Astrocyte (in vitro differentiated cells and primary cell): ENCODE measurements around the gene MAPK10. TPM values are rescaled to one million over a fixed set of nuclear protein-coding genes. Genes with fewer than 3 reads are reported as not detected.

ENCODE experiments used
- DNase-seq: peaks from one replicate; pipeline ENCODE4 v3.0.0-alpha.2; 2010; ENCODE audit warnings: low read depth
- FAIRE-seq: peaks from 2 replicates; lab custom pipeline; 2011; peaks lifted over from hg19 to GRCh38; lab: Jason Lieb, UNC
- H2AFZ ChIP-seq: 2 replicates; pipeline ENCODE4 v1.6.0; 2012; ENCODE audit warnings: low read depth, low read length, inconsistent platforms
- H3K27ac ChIP-seq: 2 replicates; pipeline ENCODE4 v1.5.1; 2011; ENCODE audit warnings: low read depth, low read length, inconsistent platforms
- H3K27me3 ChIP-seq: 2 replicates; pipeline ENCODE4 v1.6.0; 2011; ENCODE audit warnings: low read length, inconsistent platforms; ENCODE audit not compliant: insufficient read depth
- H3K36me3 ChIP-seq: 2 replicates; pipeline ENCODE4 v1.5.1; 2011; ENCODE audit warnings: low read length, inconsistent platforms; ENCODE audit not compliant: insufficient read depth
- H3K4me1 ChIP-seq: 2 replicates; pipeline ENCODE4 v1.5.1; 2011; ENCODE audit warnings: low read length, inconsistent platforms; ENCODE audit not compliant: insufficient read depth
- H3K4me2 ChIP-seq: 2 replicates; pipeline ENCODE4 v1.6.0; 2012; ENCODE audit warnings: low read length, inconsistent platforms
- H3K4me3 ChIP-seq: 2 replicates; pipeline ENCODE4 v1.5.1; 2011; ENCODE audit warnings: low read depth, mild to moderate bottlenecking, low read length, inconsistent platforms; ENCODE audit not compliant: insufficient read depth
- H3K79me2 ChIP-seq: 2 replicates; pipeline ENCODE4 v1.6.0; 2012; ENCODE audit warnings: mild to moderate bottlenecking, low read length, inconsistent platforms; ENCODE audit not compliant: insufficient read depth
- H3K9ac ChIP-seq: 2 replicates; pipeline ENCODE4 v1.6.0; 2012; ENCODE audit warnings: mild to moderate bottlenecking, low read length, inconsistent platforms
- H3K9me3 ChIP-seq: 2 replicates; pipeline ENCODE4 v1.5.1; 2012; ENCODE audit warnings: low read depth, mild to moderate bottlenecking, low read length, inconsistent platforms; ENCODE audit not compliant: insufficient read depth
- H4K20me1 ChIP-seq: 2 replicates; pipeline ENCODE4 v1.6.0; 2012; ENCODE audit warnings: low read length, inconsistent platforms; ENCODE audit not compliant: insufficient read depth
- H3K27ac Mint-ChIP-seq: one replicate; pipeline ENCODE4 v1.8.0; 2021; ENCODE audit warnings: mild to moderate bottlenecking, mixed read lengths; ENCODE audit not compliant: unreplicated experiment
- H3K27me3 Mint-ChIP-seq: one replicate; pipeline ENCODE4 v1.8.0; 2021; ENCODE audit warnings: low read depth, mixed read lengths; ENCODE audit not compliant: unreplicated experiment
- H3K36me3 Mint-ChIP-seq: one replicate; pipeline ENCODE4 v1.8.0; 2021; ENCODE audit warnings: low read depth, mixed read lengths; ENCODE audit not compliant: unreplicated experiment
- H3K4me1 Mint-ChIP-seq: one replicate; pipeline ENCODE4 v1.8.0; 2021; ENCODE audit warnings: low read depth, mixed read lengths; ENCODE audit not compliant: unreplicated experiment
- H3K4me3 Mint-ChIP-seq: one replicate; pipeline ENCODE4 v1.8.0; 2021; ENCODE audit warnings: mild to moderate bottlenecking, moderate library complexity, mixed read lengths; ENCODE audit not compliant: unreplicated experiment
- H3K9me3 Mint-ChIP-seq: one replicate; pipeline ENCODE4 v1.8.0; 2021; ENCODE audit warnings: mild to moderate bottlenecking, mixed read lengths; ENCODE audit not compliant: unreplicated experiment
- CTCF ChIP-seq: IDR thresholded peaks from 2 replicates; pipeline ENCODE4 v1.5.1; 2011; ENCODE audit warnings: low read depth, mild to moderate bottlenecking, inconsistent platforms, low read length, moderate library complexity; ENCODE audit not compliant: insufficient read depth
- EZH2 ChIP-seq: IDR thresholded peaks from 2 replicates; pipeline ENCODE4 v1.6.1; 2012; ENCODE audit warnings: mild to moderate bottlenecking, low read length, inconsistent platforms; ENCODE audit not compliant: insufficient read depth
- total RNA-seq: library from RNA; stranded (reverse); gene quantifications from 2 replicates; pipeline ENCODE4 v1.2.1, GENCODE V29; 2021

The MAPK10 gene
- total RNA-seq, 1 donor from 2014 or later = 7.5 TPM

DNA sequence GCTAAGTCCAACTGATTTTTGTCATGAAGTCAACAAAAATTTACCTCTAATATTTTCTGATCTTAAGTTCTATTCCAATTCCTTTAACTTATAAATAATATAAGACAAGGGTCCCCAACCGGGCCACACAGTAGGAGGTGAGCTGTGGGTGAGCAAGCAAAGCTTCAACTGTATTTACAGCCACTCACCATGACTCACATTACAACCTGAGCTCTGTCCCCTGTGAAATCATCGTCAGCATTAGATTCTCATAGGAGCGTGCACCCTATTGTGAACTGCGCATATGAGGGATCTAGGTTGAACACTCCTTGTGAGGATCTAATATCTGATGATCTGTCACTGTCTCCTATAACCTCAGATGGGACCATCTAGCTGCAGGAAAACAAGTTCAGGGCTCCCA lies 227.4 kb downstream of the MAPK10 start:
- FAIRE-seq = no peak
- no peaks in the 10 kb centered on the region for H3K27me3 Mint-ChIP-seq

GRCh38 chr4:86131456-86131855 lies 228.4 kb downstream of the MAPK10 start:
- no peak for TF ChIP-seq CTCF
- no peak for TF ChIP-seq EZH2
- Histone ChIP-seq H3K9me3 (no peaks in the 10 kb centered on the region), H2AFZ (no peak overlapping the region), H3K36me3 (no peaks in the 10 kb centered on the region), H3K27me3 (no peaks in the 10 kb centered on the region), H4K20me1 (no peaks in the 10 kb centered on the region), H3K4me2 (no peak overlapping the region), H3K4me1 (no peaks in the 10 kb centered on the region), H3K79me2 (no peaks in the 10 kb centered on the region), H3K9ac (no peak overlapping the region), H3K4me3 (no peak overlapping the region), H3K27ac (no peak overlapping the region)
- Mint-ChIP-seq H3K4me1 (peaks cover 12% of the 10 kb centered on the region), H3K9me3 (no peaks in the 10 kb centered on the region), H3K4me3 (no peak overlapping the region), H3K27me3 (no peaks in the 10 kb centered on the region), H3K27ac (no peak overlapping the region), H3K36me3 (no peaks in the 10 kb centered on the region)
- FAIRE-seq (no peak), DNase-seq (no peak)

More for the DNA sequence above, 227.4 kb downstream of the MAPK10 start:
- Histone ChIP-seq H3K27ac (no peak overlapping the region), H3K9me3 (no peaks in the 10 kb centered on the region), H3K36me3 (no peaks in the 10 kb centered on the region), H3K4me3 (no peak overlapping the region), H3K4me2 (no peak overlapping the region), H3K4me1 (no peaks in the 10 kb centered on the region), H2AFZ (no peak overlapping the region), H3K79me2 (no peaks in the 10 kb centered on the region), H3K9ac (no peak overlapping the region), H4K20me1 (no peaks in the 10 kb centered on the region), H3K27me3 (no peaks in the 10 kb centered on the region)
- DNase-seq = no peak
- peaks cover 12% of the 10 kb centered on the region for H3K4me1 Mint-ChIP-seq
- H3K9me3 Mint-ChIP-seq = peaks cover 2% of the 10 kb centered on the region
- TF ChIP-seq EZH2 = no peak
- TF ChIP-seq CTCF = no peak
- H3K36me3 Mint-ChIP-seq = no peaks in the 10 kb centered on the region
- no peak overlapping the region for H3K4me3 Mint-ChIP-seq
- no peak overlapping the region for H3K27ac Mint-ChIP-seq

DNA sequence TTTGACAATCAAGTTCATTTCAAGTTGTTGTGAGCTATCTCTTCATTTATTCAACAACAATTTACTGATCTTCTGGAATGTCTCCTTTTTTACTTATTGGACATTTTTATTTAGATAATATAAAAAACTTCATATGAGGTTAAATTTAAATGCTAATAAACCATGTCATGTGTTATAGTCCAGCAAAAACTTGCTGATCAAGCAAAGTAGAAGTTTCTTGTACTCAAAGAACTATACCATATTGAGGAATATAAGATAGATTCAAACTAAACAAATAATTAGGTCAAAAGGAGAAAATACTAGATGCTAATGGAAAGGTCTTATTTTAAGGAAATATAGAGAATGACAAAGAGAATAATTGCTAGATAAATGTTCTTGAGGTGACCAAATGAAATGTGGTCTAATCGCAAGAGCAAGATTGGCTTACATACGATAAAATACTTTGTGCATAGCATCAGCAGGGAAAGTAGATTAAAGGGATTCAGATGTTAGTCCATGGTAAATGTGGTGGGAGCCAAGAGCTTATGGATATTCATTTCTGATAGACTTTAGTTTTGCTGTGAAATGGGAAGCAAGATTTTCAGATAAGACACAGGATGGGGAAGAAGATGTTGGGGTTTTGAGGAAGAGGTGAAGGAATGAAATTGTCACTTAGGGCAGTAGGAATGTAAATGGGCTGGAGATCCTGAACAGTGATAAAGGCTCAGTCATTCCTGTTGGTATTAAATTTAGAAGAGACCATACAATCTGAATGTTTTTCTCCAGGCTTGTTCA lies 229.5 kb downstream of the MAPK10 start:
- Mint-ChIP-seq H3K36me3 (no peaks in the 10 kb centered on the region), H3K27me3 (no peaks in the 10 kb centered on the region), H3K27ac (no peak overlapping the region), H3K9me3 (no peaks in the 10 kb centered on the region), H3K4me3 (no peak overlapping the region), H3K4me1 (peaks cover 12% of the 10 kb centered on the region)
- Histone ChIP-seq H4K20me1 (no peaks in the 10 kb centered on the region), H3K36me3 (no peaks in the 10 kb centered on the region), H3K9me3 (no peaks in the 10 kb centered on the region), H3K79me2 (no peaks in the 10 kb centered on the region), H3K4me3 (no peak overlapping the region), H3K27ac (no peak overlapping the region), H3K9ac (no peak overlapping the region), H3K4me1 (no peaks in the 10 kb centered on the region), H3K4me2 (no peak overlapping the region), H2AFZ (no peak overlapping the region), H3K27me3 (no peaks in the 10 kb centered on the region)
- no peak for FAIRE-seq
- TF ChIP-seq EZH2 (no peak), CTCF (no peak)
- peak; percentile 70 for DNase-seq
